Measurements from ENCODE around the gene BRD8. TPM values are rescaled to one million over a fixed set of nuclear protein-coding genes. Genes with fewer than 3 reads are reported as not detected.

BRD8 gene
- total RNA-seq, 1 donor from 2014 or later = 46.7 TPM

DNA sequence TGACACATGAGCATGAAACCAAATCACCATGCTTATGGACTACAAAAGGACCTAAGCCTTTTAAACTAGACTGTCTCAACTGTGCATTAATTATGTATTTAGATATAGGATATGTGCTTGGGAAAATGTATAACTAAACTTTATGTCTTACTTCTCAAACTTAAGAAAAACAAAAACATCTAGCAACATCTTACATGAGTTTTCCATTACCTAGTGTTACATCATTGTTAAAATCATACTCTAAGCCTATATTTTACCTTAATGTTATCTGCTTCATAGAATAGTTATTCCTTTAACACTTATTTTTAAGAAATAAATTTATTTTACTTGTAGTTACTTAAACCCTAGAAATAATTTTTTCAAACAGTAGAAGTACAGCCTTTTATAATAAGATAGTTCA lies 63.2 kb downstream of the BRD8 start:
- DNase-seq (no peak), ATAC-seq (no peak)
- no peaks in the 10 kb centered on the region for H3K27me3 ChIP-seq
- no peak overlapping the region for H3K27ac ChIP-seq
- H3K36me3 ChIP-seq = no peaks in the 10 kb centered on the region
- TF ChIP-seq, protein P1, sequence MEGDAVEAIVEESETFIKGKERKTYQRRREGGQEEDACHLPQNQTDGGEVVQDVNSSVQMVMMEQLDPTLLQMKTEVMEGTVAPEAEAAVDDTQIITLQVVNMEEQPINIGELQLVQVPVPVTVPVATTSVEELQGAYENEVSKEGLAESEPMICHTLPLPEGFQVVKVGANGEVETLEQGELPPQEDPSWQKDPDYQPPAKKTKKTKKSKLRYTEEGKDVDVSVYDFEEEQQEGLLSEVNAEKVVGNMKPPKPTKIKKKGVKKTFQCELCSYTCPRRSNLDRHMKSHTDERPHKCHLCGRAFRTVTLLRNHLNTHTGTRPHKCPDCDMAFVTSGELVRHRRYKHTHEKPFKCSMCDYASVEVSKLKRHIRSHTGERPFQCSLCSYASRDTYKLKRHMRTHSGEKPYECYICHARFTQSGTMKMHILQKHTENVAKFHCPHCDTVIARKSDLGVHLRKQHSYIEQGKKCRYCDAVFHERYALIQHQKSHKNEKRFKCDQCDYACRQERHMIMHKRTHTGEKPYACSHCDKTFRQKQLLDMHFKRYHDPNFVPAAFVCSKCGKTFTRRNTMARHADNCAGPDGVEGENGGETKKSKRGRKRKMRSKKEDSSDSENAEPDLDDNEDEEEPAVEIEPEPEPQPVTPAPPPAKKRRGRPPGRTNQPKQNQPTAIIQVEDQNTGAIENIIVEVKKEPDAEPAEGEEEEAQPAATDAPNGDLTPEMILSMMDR (IDR thresholded peaks at IDR 0.05) = no peak
- H3K9me3 ChIP-seq = no peaks in the 10 kb centered on the region
- H3K4me3 ChIP-seq = no peak overlapping the region
- intact Hi-C loops (cut with DNase I) = no loop called here
- H3K4me1 ChIP-seq = no peaks in the 10 kb centered on the region

GRCh38 chr5:138111937-138112336 lies 66.5 kb downstream of the BRD8 start:
- H3K36me3 ChIP-seq = no peaks in the 10 kb centered on the region
- H3K4me3 ChIP-seq = no peak overlapping the region
- H3K4me1 ChIP-seq = no peaks in the 10 kb centered on the region
- no peak for ATAC-seq
- no peak for DNase-seq
- H3K9me3 ChIP-seq = no peaks in the 10 kb centered on the region
- H3K27me3 ChIP-seq = no peaks in the 10 kb centered on the region
- H3K27ac ChIP-seq = no peak overlapping the region
- intact Hi-C loops (cut with DNase I) = no loop called here
- TF ChIP-seq, protein P1 (IDR thresholded peaks at IDR 0.05) = no peak

GRCh38 chr5:138111181-138111580 lies 67.2 kb downstream of the BRD8 start:
- Histone ChIP-seq H3K27ac (no peak overlapping the region), H3K36me3 (no peaks in the 10 kb centered on the region), H3K4me3 (no peak overlapping the region), H3K9me3 (no peaks in the 10 kb centered on the region), H3K27me3 (no peaks in the 10 kb centered on the region), H3K4me1 (no peaks in the 10 kb centered on the region)
- TF ChIP-seq, protein P1 (IDR thresholded peaks at IDR 0.05) = no peak
- no peak for DNase-seq
- intact Hi-C loops (cut with DNase I) = no loop called here
- no peak for ATAC-seq

GRCh38 chr5:138110266-138110963 lies 68.0 kb downstream of the BRD8 start:
- H3K27ac ChIP-seq = no peak overlapping the region
- H3K4me1 ChIP-seq = no peaks in the 10 kb centered on the region
- TF ChIP-seq, protein P1 (IDR thresholded peaks at IDR 0.05) = no peak
- H3K27me3 ChIP-seq = no peaks in the 10 kb centered on the region
- DNase-seq (no peak), ATAC-seq (no peak)
- H3K4me3 ChIP-seq = no peak overlapping the region
- H3K36me3 ChIP-seq = no peaks in the 10 kb centered on the region
- intact Hi-C loops (cut with DNase I) = no loop called here
- H3K9me3 ChIP-seq = no peaks in the 10 kb centered on the region

DNA sequence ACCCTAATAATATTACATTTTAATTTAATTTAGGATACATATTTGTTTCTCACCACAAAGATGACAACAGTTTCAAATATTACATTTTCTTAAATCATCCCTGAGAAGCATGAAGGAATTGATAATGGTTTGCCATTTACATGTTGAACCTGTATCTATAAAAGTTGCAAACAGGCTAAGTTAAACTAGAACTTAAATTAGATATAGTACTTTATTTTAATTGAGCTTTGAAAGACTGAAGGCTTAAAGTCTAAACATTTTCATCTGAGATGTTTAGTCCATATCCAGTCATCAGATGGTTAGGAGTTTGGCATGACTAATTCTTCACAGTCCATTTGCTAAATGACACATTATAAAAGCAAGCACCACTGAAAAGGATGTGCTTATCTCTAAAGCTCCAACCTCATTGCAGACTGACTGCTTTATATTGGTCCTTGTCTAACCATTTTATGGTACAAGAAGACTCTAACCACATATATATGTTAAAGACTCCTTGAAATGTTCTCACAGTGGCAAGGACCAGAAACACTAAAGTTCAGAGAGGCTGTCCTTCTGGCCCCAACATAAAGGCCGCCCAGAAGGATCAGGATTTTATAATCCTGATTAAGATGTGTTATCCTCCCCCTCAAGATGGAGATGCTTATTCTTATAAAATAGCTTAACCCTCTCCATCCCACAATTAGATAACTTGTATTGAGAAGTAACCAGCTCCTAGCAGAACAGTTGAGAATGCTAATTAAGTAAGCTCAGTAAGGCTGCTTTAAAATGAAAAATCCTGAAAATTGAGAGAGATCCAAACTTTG lies 68.8 kb downstream of the BRD8 start:
- no peaks in the 10 kb centered on the region for H3K36me3 ChIP-seq
- no peak overlapping the region for H3K4me3 ChIP-seq
- no peak for ATAC-seq
- no peaks in the 10 kb centered on the region for H3K27me3 ChIP-seq
- intact Hi-C loops (cut with DNase I) = no loop called here
- H3K9me3 ChIP-seq = no peaks in the 10 kb centered on the region
- TF ChIP-seq, protein P1 (IDR thresholded peaks at IDR 0.05) = no peak
- no peak overlapping the region for H3K27ac ChIP-seq
- DNase-seq = no peak
- H3K4me1 ChIP-seq = no peaks in the 10 kb centered on the region
